HG02884 (cell line): ENCODE measurements around the gene USP15.

Experiments used
- ATAC-seq: cut with Tn5 transposase; IDR thresholded peaks from one replicate; pipeline ENCODE4 v1.9.1; 2021; ENCODE audit warnings: mild to moderate bottlenecking, moderate library complexity; ENCODE audit not compliant: unreplicated experiment

The USP15 gene

DNA sequence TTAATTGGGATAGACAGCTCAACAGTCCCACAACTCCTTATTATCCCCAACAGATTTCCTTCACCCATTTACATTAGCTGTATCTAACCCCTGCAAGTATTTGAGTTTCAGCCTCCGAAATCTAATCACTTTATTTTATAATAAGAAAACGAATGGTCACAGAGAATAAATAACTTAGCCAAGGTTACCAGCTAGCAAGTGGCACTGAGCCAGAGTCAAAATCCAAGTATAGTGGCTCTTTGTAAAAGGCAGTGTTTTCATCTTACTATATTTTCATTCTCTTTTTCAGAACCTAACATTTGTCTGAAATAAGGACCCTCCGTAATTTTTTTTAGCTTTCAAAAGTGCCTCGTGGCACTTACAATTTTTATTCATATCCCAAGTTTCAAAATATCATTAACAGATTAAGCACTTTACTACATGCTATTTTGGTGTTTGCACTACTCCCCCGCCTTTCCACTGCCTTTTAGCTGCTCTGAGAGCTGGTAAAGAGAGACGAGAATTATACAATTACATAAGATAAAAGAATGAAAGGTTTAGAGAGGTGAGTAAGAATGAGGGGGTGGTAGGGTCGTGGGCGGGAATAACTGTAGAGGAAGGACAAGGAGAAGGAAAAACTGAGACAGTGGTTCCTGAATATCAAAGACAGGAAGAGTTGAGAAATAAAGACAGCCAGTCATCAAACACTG is 3.7 kb upstream of the USP15 start:
- no peak for ATAC-seq

DNA sequence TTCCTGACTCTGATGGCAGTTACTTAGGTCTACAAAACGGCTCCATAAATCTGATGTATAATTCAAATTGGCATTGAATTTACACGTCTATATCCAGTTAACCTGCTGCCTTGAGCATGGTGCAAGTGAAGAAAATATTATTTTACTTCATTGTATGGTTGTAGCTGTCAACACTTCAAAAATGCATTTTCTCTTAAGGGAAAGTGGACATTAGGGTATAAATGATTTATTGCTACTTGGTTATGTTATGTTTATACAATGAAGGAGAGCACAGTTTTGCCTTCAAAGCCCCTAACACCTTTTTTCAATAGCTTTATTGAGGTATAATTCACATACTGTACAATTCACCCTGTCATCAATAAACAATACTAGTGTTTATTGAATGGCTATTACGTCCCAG is 2.0 kb upstream of the USP15 start:
- no peak for ATAC-seq

DNA sequence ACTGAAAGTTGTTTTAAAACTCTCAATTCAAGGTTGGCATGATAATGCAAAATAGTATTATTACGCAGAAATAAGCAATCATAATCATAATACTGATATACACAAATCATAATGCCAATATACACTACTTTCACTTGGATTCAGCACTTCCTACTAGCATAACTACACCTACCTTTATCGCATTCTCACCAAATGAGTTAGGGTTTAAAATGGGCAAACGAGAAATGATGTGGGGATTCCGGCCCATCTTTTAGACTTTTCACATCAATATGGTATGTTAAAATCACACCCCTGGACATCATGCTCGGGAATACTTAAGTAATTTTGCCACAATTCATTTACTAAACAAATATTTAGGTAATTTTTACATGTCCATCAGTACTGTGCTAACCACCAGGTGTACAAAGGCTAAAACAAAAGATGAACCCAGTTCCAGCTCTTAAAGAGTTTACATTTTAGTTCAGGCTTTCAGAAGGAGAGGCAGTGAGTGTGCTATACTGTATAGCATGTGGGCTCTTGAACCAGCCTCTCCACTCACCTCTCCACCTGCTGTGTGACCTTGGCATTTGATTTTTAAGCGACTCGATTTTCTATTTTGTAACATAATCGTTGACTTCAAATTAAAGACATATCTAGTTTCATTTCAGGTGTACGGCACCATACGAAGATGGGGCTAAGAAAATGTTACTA is 1.1 kb upstream of the USP15 start:
- no peak for ATAC-seq

DNA sequence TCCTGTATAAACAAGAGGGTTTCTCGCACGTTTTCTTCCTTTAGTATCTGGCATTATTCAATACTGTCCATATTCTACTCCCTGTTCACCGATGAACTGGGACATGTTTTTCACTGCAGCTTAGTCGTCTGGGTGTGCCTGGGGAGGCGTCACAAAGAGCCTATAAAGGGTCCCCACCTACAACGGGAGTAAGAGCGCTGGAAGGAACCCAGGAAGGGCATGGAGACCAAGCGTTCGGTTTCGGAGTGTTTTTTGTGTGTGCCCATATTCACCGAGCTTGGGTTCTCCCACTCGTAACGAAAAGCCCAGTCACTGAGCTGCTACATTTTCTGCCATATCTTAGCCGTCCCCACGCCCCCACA is 592 bp upstream of the USP15 start:
- ATAC-seq = peak; percentile 15

DNA sequence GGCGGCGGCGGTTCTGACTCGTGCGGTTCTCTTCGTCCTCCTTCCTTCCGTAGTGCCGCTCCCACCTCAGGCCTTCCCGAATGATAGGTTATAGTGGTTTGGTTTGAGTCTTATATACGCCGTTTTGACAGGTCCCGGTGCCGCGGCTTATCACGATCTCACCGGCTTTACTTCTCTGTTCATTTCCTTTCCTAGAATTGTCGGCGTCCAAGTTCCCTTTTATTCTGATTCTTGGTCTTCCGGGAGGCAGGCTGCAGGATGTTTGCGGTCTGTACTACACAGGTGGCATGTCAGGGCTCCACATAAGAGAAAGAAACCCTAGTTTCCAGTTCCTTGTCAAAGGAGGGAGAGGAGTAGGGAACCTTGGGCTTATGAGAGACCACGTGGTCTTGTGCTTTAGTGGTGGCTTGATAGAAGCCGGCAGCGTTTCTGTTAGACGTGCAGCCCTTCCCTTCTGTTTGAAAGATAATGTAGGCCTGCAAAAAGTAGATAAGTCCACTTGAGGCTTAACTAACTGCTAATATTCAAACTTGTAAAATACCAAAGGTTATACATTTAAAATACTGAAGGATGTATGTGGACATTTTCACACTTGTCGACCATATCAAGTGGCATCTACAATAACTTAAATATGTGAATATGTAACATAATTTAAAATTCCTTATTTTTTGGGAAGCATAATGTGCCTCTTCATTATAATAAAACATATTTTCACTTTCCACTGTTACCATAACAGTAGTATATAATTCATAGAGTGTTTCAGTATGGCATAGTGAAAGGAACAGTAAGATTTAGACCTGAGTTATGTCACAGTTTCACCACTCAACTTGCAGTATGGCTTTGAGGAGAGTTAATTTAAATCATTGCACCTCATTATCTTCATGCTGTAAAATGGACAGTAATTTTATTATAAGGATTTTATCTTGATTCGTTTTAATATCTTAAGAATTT is 804 bp downstream of the USP15 start:
- peak; percentile 36 for ATAC-seq

DNA sequence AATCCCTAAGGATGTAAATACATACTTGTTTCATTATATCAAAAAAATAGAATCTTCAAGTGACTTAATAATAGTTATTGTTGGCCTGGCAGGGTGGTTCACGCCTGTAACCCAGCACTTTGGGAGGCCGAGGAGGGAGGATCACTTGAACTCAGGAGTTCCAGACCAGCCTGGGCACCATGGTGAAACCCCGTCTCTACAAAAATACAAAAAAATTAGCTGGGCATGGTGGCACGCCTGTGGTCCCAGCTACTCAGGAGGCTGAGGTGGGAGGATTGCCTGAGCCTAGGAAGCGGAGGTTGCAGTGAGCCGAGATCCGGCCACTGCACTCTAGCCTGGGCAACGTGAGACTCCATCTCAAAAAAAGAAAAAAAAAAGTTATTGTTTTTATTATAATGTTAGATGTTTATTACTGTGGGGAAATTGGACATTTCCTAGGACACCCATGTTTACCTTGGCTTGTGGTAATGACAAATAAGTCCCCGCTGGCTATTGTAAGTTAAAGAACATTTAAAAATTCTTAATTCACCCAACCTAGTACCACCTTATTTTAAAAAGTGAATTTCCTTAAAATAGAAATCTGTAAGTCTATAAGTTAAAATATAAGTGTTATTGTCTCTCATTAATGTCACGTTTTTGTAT is 1.8 kb downstream of the USP15 start:
- ATAC-seq = no peak

DNA sequence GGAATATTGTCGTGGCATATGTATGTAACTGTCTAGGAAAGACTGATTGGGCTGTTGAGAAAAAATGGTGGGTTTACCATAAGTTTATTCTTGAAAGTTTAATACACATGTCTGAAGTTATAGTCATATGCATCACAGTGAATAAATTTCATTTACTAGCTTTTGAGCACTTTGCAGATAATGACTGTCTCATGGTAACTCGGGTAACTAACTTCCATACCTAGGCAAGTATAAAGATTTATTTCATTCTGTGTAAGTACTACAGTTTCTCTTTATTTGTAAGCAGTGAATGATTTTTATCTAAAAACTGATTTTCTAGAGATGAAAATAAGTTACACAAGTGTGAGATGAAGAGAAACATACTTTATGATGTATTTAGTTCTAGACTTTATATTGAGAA is 3.0 kb downstream of the USP15 start:
- no peak for ATAC-seq

DNA sequence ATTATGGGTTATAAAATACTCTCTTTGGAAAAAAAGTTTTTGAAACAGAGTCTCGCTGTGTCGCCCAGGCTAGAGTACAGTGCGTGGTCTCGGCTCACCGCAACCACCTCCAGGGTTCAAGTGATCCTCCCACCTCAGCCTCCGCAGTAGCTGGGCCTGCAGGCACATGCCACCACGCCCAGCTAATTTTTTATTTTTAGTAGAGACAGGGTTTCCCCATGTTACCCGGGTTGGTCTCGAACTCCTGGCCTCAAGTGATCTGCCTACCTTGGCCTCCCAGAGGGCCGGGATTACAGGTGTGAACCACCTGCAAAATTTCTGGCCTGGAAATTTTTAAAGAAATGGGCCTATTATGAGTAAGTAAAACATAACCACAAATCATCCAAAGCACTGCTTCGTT is 3.8 kb downstream of the USP15 start:
- no peak for ATAC-seq

DNA sequence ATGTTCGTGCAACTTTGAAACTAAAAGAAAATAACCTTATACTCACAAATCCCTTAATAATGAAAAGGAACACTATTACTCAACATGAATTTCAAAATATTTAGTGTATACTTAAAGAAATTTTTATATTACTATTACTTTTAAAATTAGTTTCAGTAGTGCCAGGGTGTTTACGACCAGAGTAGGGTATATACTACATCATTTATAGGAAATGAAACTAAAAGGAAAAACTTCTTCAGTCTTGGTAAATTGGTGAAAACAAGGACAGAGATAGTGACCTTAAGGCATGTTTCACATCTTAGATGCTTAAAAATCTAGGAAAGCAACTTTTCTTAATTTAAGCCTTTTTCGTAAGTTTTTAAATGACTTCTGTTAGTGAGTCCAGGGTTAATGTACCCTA is 4.5 kb downstream of the USP15 start:
- ATAC-seq = no peak

DNA sequence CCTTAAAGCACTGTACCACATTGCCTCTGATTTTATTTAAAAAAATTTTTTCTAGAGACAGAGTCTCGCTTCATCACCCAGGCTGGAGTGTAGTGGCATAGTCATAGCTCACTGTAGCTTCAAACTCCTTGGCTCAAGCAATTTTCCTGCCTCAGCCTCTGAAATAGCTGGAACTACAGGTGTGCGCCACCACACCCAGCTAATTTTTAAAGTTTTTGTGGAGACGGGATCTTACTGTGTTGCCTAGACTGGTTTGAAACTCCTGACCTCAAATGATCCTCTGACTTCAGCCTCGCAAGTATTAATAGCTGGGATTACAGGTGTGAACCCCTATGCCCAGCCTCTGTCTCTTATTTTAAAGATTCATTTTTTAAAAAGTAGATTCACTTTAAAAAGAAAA is 5.3 kb downstream of the USP15 start:
- no peak for ATAC-seq

DNA sequence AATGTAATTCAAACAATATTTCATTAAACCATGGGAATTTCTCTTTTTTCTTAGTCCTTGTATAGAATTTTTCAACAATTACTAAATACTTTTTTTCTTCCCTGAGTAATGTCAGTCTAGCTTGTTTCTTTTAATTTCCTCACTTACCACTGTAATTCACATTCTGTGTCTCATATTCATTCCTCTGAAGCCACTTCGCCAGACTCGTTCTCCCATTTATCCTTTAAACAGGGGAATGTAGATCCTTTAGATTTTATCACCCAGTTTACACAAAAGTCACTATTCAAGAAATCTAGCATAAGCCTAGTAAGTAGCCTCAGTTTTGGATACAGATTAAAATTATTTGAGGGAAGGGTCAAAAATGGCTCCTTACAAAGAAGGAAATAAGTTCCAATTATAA is 6.8 kb downstream of the USP15 start:
- ATAC-seq = no peak

DNA sequence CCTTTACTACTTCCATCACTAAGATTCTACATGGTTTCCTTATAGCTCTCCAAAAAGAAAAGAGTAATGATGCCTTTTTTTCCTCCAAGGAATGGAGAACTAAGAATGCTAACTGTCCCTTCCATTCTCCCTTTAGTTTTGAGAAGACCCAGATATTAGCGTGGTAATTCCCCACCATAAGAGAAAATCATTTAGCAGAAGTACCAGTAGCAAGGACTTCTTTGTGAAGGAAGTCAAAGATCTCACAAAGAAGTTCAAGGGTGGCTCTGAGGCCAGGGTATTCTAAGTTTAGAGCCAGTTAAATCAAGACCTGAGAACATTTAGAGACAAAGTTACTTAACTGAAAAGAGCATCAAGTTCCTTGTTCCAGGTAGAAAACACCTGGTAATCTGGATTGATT is 7.3 kb downstream of the USP15 start:
- ATAC-seq = peak; percentile 38

DNA sequence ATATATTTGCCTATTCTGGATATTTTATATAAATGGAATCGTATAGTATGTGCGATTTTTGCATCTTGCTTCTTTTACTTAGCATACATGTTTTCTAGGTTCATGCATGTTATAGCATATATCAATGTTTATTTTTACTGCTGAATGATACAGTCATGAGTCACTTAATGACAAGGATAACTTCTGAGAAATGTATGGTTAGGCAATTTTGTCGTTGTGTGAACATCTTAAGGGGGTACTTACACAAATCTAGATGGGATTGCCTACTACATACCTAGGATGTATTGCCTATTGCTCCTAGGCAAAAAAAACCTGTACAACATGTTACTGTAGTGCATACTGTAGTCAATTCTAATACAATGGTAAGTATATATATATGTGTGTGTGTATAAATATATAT is 8.8 kb downstream of the USP15 start:
- no peak for ATAC-seq

DNA sequence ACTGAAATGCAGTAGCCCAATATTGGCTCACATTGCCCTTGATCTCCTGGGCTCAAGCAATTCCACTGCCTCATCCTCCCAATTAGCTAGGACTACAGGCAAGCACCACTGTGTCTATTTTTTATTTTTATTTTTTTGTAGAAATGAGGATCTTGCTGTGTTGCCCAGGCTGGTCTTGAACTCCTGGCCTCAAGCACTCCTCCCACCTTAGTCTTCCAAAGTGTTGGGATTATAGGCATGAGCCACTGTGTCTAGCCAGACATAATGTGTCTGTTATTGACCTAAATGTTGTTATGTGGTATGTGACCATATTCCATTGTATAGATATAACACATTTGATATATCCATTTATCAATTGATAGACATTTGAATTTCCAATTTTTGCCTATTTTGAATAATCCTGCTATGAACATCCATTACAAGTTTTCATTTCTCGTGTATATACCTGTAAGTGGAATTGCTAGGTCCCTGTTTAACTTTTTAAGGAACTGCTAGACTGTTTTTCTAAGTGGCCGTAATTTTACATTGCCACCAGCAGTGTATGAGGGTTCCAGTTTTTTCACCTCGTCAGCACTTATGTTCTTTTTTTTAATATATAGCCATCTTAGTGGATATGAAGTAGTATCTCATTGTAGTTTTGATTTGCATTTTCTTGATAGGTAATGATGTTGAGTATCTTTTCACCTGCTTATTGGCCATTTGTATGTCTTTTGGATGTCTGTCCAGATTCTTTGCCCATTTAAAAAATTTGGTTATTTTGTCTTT is 9.4 kb downstream of the USP15 start:
- no peak for ATAC-seq

DNA sequence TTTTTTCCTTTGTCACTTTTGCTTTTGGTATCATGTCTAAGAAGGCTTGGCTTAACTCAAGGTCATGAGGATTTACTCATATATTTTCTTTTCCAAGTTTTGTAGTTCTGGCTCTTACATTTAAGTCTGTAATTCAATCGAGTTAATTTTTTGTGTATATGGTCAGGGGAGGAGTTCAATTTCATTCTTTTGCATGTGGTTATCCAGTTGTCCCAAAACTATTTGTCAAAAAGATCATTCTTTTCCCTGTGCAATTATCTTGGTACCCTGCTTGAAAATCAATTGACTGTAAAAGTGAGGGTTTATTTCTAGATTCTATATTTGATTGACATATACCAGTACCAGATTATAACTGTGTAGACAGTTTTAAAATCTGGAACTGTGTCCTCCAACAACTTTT is 10.2 kb downstream of the USP15 start:
- no peak for ATAC-seq

DNA sequence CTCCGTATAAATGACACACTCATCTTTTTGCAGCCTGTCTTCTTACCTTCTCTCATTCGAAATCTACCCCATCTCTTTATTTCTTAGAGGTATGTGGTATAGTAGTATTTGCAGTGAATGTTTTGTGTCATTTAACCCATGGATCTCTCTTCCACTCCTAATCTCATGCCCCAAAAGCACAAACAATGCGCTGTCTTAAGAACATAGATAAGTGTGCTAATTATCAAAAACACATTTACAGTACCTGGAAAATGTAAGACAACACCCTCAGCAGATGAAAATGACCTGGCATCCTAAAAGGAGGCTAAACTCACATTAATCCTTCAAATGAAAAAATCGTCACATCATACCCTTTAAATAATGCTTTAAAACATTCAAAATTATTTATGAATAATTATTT is 10.7 kb downstream of the USP15 start:
- no peak for ATAC-seq

DNA sequence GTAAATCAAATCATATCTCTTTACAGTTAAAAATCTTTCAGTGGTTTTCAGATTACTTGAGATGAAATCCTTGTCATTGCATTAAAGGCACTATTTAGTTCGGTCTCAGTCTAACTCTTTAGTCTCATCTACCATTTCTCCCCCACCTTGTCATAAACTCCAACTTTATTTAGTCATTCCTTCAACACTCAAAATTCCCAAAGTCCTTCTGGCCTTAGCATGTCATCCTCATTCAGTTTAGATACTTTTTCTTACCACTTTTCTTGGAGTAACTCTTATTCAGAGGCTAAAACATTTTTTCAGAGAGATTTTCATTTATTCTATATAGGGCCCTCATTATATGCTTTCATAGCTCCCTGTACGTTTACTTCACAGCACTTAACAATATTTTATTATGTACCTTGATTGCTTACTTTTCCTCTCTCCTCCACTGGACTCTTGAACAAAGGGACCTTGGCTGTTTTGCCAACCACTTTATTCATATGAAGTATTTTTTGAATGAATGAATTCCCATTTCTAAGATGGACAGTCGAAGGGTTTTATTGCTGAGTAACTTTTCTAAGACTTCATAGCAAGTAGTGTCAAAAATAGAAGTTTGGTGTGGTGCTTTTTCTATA is 12.8 kb downstream of the USP15 start:
- ATAC-seq = no peak

DNA sequence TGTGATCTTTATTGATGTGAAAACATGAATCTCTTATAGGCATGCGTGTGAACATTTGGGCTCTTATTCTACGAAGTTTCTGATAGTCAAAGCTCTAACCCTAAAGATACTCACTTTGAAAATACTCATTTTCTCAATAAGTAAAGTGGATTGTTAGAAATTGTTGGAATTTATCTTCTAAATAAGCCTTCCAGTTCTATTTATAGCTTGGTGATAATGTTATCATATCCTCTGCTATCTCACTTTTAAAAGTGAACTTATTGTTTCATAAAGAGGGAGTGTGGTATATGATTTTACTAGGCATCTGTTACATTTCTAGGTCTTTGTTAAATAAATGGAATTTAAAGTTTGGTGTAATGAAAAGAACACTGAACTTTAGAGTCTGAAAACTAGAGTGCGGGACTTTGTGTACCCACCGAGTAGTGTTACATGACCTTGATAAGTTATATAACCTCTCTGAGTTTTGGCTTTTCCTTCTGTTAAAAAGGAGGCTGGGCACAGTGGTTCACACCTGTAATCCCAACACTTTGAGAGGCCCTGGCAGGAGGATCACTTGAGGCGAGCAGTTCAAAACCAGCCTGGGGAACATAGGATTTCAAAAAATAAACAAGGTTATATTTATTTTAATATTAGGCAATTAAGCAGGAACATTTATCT is 13.6 kb downstream of the USP15 start:
- no peak for ATAC-seq

DNA sequence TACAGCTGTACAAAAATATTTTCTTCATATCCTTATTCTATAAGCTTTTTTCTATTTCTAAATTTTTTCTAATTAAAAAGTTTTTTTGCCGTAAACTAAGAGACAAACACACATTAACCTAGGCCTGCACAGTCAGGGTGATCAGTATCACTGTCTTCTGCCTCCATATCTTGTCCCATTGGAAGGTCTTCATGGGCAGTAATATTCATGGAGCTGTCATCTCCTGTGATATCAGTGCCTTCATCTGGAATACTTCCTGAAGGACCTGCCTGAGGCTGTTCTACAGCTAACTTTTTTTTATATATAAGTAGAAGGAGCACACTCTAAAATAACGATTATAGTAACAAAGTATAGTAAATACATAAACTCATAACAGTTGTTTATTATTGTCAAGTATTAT is 17.8 kb downstream of the USP15 start:
- ATAC-seq = no peak

DNA sequence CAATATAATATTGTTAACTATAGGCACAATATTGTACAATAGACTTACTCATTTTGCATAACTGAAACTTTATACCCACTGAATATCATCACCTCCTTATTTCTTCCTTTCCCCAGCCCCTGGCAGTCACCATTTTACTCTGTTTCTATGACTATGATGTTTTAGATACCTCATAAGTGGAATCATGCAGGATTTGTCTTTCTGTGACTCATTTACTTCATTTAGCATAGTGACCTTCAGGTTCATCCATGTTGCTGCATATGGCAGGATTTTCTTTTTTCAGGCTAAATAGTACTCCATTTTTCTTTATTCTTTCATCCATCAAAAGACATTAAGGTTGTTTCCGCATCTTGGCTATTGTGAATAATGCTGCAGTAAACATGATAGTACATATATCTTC is 18.9 kb downstream of the USP15 start:
- ATAC-seq = no peak
